ENCODE results near the gene CHD1L.

Gene CHD1L

GRCh38 chr1:147287133-147287865, 44.8 kb downstream of the CHD1L start:
- TF ChIP-seq RAD21 (IDR thresholded peaks at IDR 0.05; ENCODE audit: low read depth) (no peak), REST (IDR thresholded peaks at IDR 0.05; ENCODE audit: low read depth) (no peak), TCF12 (IDR thresholded peaks at IDR 0.05; ENCODE audit: low read depth) (no peak), EGR1 (IDR thresholded peaks at IDR 0.05) (no peak), NFIC (IDR thresholded peaks at IDR 0.05) (no peak), CREB1 (IDR thresholded peaks at IDR 0.05; ENCODE audit: low read depth) (no peak), ZBTB7A (IDR thresholded peaks at IDR 0.05; ENCODE audit: low read depth) (no peak), FOXM1 (IDR thresholded peaks at IDR 0.05; ENCODE audit: borderline replicate concordance, low read depth) (no peak), MAX (IDR thresholded peaks at IDR 0.05) (no peak), TAF1 (IDR thresholded peaks at IDR 0.05; ENCODE audit: low read depth) (no peak), EP300 (IDR thresholded peaks at IDR 0.05; ENCODE audit: borderline replicate concordance) (no peak), TEAD4 (IDR thresholded peaks at IDR 0.05) (no peak), YY1 (IDR thresholded peaks at IDR 0.05; ENCODE audit: low read depth) (no peak)

- TF ChIP-seq MAX (IDR thresholded peaks at IDR 0.05) (no peak), TCF12 (IDR thresholded peaks at IDR 0.05; ENCODE audit: low read depth) (no peak), TEAD4 (IDR thresholded peaks at IDR 0.05) (no peak), TAF1 (IDR thresholded peaks at IDR 0.05; ENCODE audit: low read depth) (no peak), YY1 (IDR thresholded peaks at IDR 0.05; ENCODE audit: low read depth) (no peak), EGR1 (IDR thresholded peaks at IDR 0.05) (no peak), CEBPB (IDR thresholded peaks at IDR 0.05) (no peak), ZBTB7A (IDR thresholded peaks at IDR 0.05; ENCODE audit: low read depth) (no peak), FOXM1 (IDR thresholded peaks at IDR 0.05; ENCODE audit: borderline replicate concordance, low read depth) (no peak), CREB1 (IDR thresholded peaks at IDR 0.05; ENCODE audit: low read depth) (no peak), USF1 (IDR thresholded peaks at IDR 0.05) (no peak), EP300 (IDR thresholded peaks at IDR 0.05; ENCODE audit: borderline replicate concordance) (no peak), NFIC (IDR thresholded peaks at IDR 0.05) (no peak), REST (IDR thresholded peaks at IDR 0.05; ENCODE audit: low read depth) (no peak), RAD21 (IDR thresholded peaks at IDR 0.05; ENCODE audit: low read depth) (no peak)
Measured at GRCh38 chr1:147292012-147292411, 49.5 kb downstream of the CHD1L start.

- no peak for TF ChIP-seq USF1 (IDR thresholded peaks at IDR 0.05)
- no peak for TF ChIP-seq MAX (IDR thresholded peaks at IDR 0.05)
- no peak for TF ChIP-seq EGR1 (IDR thresholded peaks at IDR 0.05)
Measured at GRCh38 chr1:147292631-147293251, 50.3 kb downstream of the CHD1L start.

GRCh38 chr1:147297438-147297837, 55.0 kb downstream of the CHD1L start:
- no peak for TF ChIP-seq TEAD4 (IDR thresholded peaks at IDR 0.05)
- TF ChIP-seq CREB1 (IDR thresholded peaks at IDR 0.05; ENCODE audit: low read depth), result no peak
- TF ChIP-seq CEBPB (IDR thresholded peaks at IDR 0.05), result no peak
- TF ChIP-seq TCF12 (IDR thresholded peaks at IDR 0.05; ENCODE audit: low read depth), result no peak

GRCh38 chr1:147316968-147317367, 74.5 kb downstream of the CHD1L start:
- TF ChIP-seq MAX (IDR thresholded peaks at IDR 0.05) (no peak), FOXM1 (IDR thresholded peaks at IDR 0.05; ENCODE audit: borderline replicate concordance, low read depth) (no peak), CEBPB (IDR thresholded peaks at IDR 0.05) (no peak), REST (IDR thresholded peaks at IDR 0.05; ENCODE audit: low read depth) (no peak), RAD21 (IDR thresholded peaks at IDR 0.05; ENCODE audit: low read depth) (no peak), ZBTB7A (IDR thresholded peaks at IDR 0.05; ENCODE audit: low read depth) (no peak), NFIC (IDR thresholded peaks at IDR 0.05) (no peak), CREB1 (IDR thresholded peaks at IDR 0.05; ENCODE audit: low read depth) (no peak), TAF1 (IDR thresholded peaks at IDR 0.05; ENCODE audit: low read depth) (no peak), TEAD4 (IDR thresholded peaks at IDR 0.05) (no peak), EP300 (IDR thresholded peaks at IDR 0.05; ENCODE audit: borderline replicate concordance) (no peak), YY1 (IDR thresholded peaks at IDR 0.05; ENCODE audit: low read depth) (no peak), USF1 (IDR thresholded peaks at IDR 0.05) (no peak), TCF12 (IDR thresholded peaks at IDR 0.05; ENCODE audit: low read depth) (no peak)

All from Ishikawa (cell line).